OCI-LY7 (cell line): ENCODE measurements around the gene DNM3. TPM values are rescaled to one million over a fixed set of nuclear protein-coding genes. Genes with fewer than 3 reads are reported as not detected.

ENCODE experiments used
- BruUV-seq: library from RNA; stranded (reverse); fragments of 400-500 nt; replicated peaks from 2 replicates; lab custom pipeline; 2021; lab: Mats Ljungman, UMichigan
- CTCF ChIA-PET: fragments of 300-600 bp; sonication (Branson Sonifier 250); formaldehyde crosslinking; loops from one replicate; lab custom pipeline; 2022; ENCODE audit warnings: antibody characterized with exemption; ENCODE audit not compliant: unreplicated experiment; lab: Charles Lee
- POLR2A ChIA-PET: fragments of 300-600 bp; sonication (Branson Sonifier 250); formaldehyde crosslinking; loops from one replicate; lab custom pipeline; 2022; ENCODE audit warnings: antibody characterized with exemption; lab: Charles Lee
- DNase-seq: peaks from one replicate; pipeline ENCODE4 v3.0.0-alpha.2; 2015; ENCODE audit warnings: low spot score
- H2AFZ ChIP-seq: fragments of 200-600 bp; sonication (generic), shearing (Covaris generic); 2 replicates; pipeline ENCODE4 v1.6.1; 2014; ENCODE audit warnings: mild to moderate bottlenecking, antibody characterized with exemption, low read length, moderate library complexity
- H3K27ac ChIP-seq: fragments of 200-600 bp; sonication (generic); 2 replicates; pipeline ENCODE4 v1.5.1; 2014; ENCODE audit warnings: mixed run types, low read depth, mild to moderate bottlenecking, moderate library complexity, low read length, inconsistent platforms; ENCODE audit not compliant: poor library complexity, severe bottlenecking
- H3K36me3 ChIP-seq: fragments of 200-600 bp; sonication (generic); 2 replicates; pipeline ENCODE4 v1.6.1; 2014; ENCODE audit warnings: mild to moderate bottlenecking, antibody characterized with exemption, low read length, moderate library complexity, mixed read lengths; ENCODE audit not compliant: insufficient read depth
- H3K4me1 ChIP-seq: fragments of 200-600 bp; sonication (generic); 2 replicates; pipeline ENCODE4 v1.5.1; 2014; ENCODE audit warnings: mild to moderate bottlenecking, low read length; ENCODE audit not compliant: insufficient read depth, poor library complexity, severe bottlenecking
- H3K4me2 ChIP-seq: fragments of 200-600 bp; sonication (generic); 2 replicates; pipeline ENCODE4 v1.6.1; 2014; ENCODE audit warnings: mild to moderate bottlenecking, low read length
- H3K4me3 ChIP-seq: fragments of 200-600 bp; sonication (generic); 2 replicates; pipeline ENCODE4 v1.5.1; 2014; ENCODE audit warnings: mild to moderate bottlenecking, low read depth, low read length; ENCODE audit not compliant: poor library complexity, severe bottlenecking
- H3K79me2 ChIP-seq: fragments of 200-600 bp; sonication (generic); 2 replicates; pipeline ENCODE4 v1.6.1; 2016; ENCODE audit warnings: low read depth, mild to moderate bottlenecking, low read length, moderate library complexity, mixed read lengths; ENCODE audit not compliant: insufficient read depth
- H3K9me2 ChIP-seq: fragments of 200-600 bp; sonication (generic); 2 replicates; pipeline ENCODE4 v1.6.1; 2016; ENCODE audit warnings: mild to moderate bottlenecking, low read length, mixed read lengths; ENCODE audit not compliant: insufficient read depth
- H3K9me3 ChIP-seq: fragments of 200-600 bp; sonication (generic); 2 replicates; pipeline ENCODE4 v1.6.1; 2014; ENCODE audit warnings: mild to moderate bottlenecking, mixed run types, low read length, mixed read lengths
- H4K20me1 ChIP-seq: fragments of 200-600 bp; sonication (generic); 2 replicates; pipeline ENCODE4 v1.6.1; 2014; ENCODE audit warnings: mild to moderate bottlenecking, antibody characterized with exemption, low read length, moderate library complexity, mixed read lengths; ENCODE audit not compliant: insufficient read depth
- CTCF ChIP-seq: fragments of 200-600 bp; sonication (generic); conservative IDR thresholded peaks from 2 replicates; pipeline ENCODE4 v1.5.1; 2014; ENCODE audit warnings: mild to moderate bottlenecking, antibody characterized with exemption, low read length, moderate library complexity, mixed read lengths
- EZH2phosphoT487 ChIP-seq: fragments of 200-600 bp; sonication (generic); IDR thresholded peaks from 2 replicates; pipeline ENCODE4 v1.6.1; 2018; ENCODE audit warnings: low read depth, borderline replicate concordance, mild to moderate bottlenecking, mixed run types, antibody characterized with exemption, low read length, moderate library complexity, mixed read lengths
- intact Hi-C: fragments of 100-400 bp; cut with micrococcal nuclease; formaldehyde crosslinking; loops from one replicate; pipeline ENCODE4 v1.10.0; 2022; ENCODE audit not compliant: unreplicated experiment
- total RNA-seq, 2 experiments: library from RNA; depleted of rRNA in 1 of 2; stranded (reverse); fragments of >200 nt in 1 of 2; shearing (Covaris generic) in 1 of 2; gene quantifications; 2 replicates each; pipeline ENCODE4 v1.2.3, GENCODE V29; 2014 to 2022

Gene DNM3
- total RNA-seq, 2 experiments from 2014 or later: 0.47 to 0.61 TPM

- no peaks in the 10 kb centered on the region for H3K79me2 ChIP-seq
- ChIA-PET POLR2A (interaction anchor here (0.5 to 0.9 kb wide), 2 partner anchors 8 to 40 kb away, joined by 3 read pairs; no protein-coding TSS in a partner anchor), CTCF (no interaction called here)
- H3K9me2 ChIP-seq: no peaks in the 10 kb centered on the region
- no TSS peak for BruUV-seq
- H2AFZ ChIP-seq: no peak overlapping the region
- intact Hi-C loops: no loop called here
- no peaks in the 10 kb centered on the region for H3K9me3 ChIP-seq
- no peak overlapping the region for H3K27ac ChIP-seq
- no peaks in the 10 kb centered on the region for H3K36me3 ChIP-seq
- H4K20me1 ChIP-seq: no peaks in the 10 kb centered on the region
- no peaks in the 10 kb centered on the region for H3K4me1 ChIP-seq
- no peak for DNase-seq
- TF ChIP-seq CTCF (no peak), EZH2phosphoT487 (no peak)
- no peak overlapping the region for H3K4me3 ChIP-seq
- H3K4me2 ChIP-seq: no peak overlapping the region
Measured at GRCh38 chr1:172140072-172140471, 298.8 kb downstream of the DNM3 start.

- Histone ChIP-seq H4K20me1 (no peaks in the 10 kb centered on the region), H3K79me2 (no peaks in the 10 kb centered on the region), H2AFZ (no peak overlapping the region), H3K9me2 (no peaks in the 10 kb centered on the region), H3K27ac (no peak overlapping the region), H3K9me3 (no peaks in the 10 kb centered on the region), H3K36me3 (no peaks in the 10 kb centered on the region), H3K4me1 (no peaks in the 10 kb centered on the region), H3K4me2 (no peak overlapping the region), H3K4me3 (no peak overlapping the region)
- POLR2A ChIA-PET: interaction anchor here (0.5 kb wide), 1 partner anchor 40 kb away, joined by 3 read pairs; no protein-coding TSS in a partner anchor
- CTCF ChIA-PET: no interaction called here
- TF ChIP-seq EZH2phosphoT487: no peak
- TF ChIP-seq CTCF: no peak
- no peak for DNase-seq
- no TSS peak for BruUV-seq
- intact Hi-C loops: no loop called here
Measured at GRCh38 chr1:172140591-172140990, 299.3 kb downstream of the DNM3 start.

GRCh38 chr1:172141341-172141881 lies 300.1 kb downstream of the DNM3 start:
- POLR2A ChIA-PET: no interaction called here

More at GRCh38 chr1:172141341-172141881, 300.1 kb downstream of the DNM3 start:
- no peak overlapping the region for H2AFZ ChIP-seq
- no peaks in the 10 kb centered on the region for H3K9me2 ChIP-seq
- H3K79me2 ChIP-seq: no peaks in the 10 kb centered on the region
- intact Hi-C loops: no loop called here
- DNase-seq: no peak
- no peak overlapping the region for H3K4me2 ChIP-seq
- H3K9me3 ChIP-seq: no peaks in the 10 kb centered on the region
- BruUV-seq: no TSS peak
- no peak overlapping the region for H3K4me3 ChIP-seq
- no peaks in the 10 kb centered on the region for H3K36me3 ChIP-seq
- H3K4me1 ChIP-seq: no peaks in the 10 kb centered on the region
- CTCF ChIA-PET: no interaction called here
- TF ChIP-seq CTCF: no peak
- no peak for TF ChIP-seq EZH2phosphoT487
- no peaks in the 10 kb centered on the region for H4K20me1 ChIP-seq
- no peak overlapping the region for H3K27ac ChIP-seq
